T-cell (primary cell): ENCODE measurements around the gene C4BPA. TPM values are rescaled to one million over a fixed set of nuclear protein-coding genes. Genes with fewer than 3 reads are reported as not detected.

Experiments
- ATAC-seq, 4 experiments: fragments of 200-7000 bp in 3 of 4; fragments of 150-1000 bp in 1 of 4; cut with Tn5 transposase; replicated peaks in 1 of 4; 1 replicate in 3 of 4; 2 replicates in 1 of 4; pipeline ENCODE4 v1.10.0; 2021; ENCODE audit warnings: moderate library complexity in 3 of 4, mild to moderate bottlenecking in 2 of 4, moderate number of reproducible peaks in 1 of 4
- CTCF ChIA-PET, 2 donors: fragments of 300-600 bp; sonication (Branson Sonifier 250); formaldehyde crosslinking; loops; one replicate each; lab custom pipeline; 2022; ENCODE audit warnings: antibody characterized with exemption in 2 of 2; lab: Charles Lee
- POLR2A ChIA-PET, 2 donors: fragments of 300-600 bp; sonication (Branson Sonifier 250); formaldehyde crosslinking; loops; one replicate each; lab custom pipeline; 2022; ENCODE audit warnings: antibody characterized with exemption in 2 of 2; lab: Charles Lee
- DNase-seq, 35 experiments: peaks; one replicate each; pipeline versions ENCODE4 v3.0.0 to v3.0.0-alpha.2; 2013 to 2023
- H3K27ac ChIP-seq: one replicate; pipeline ENCODE4 v1.5.1; 2013; ENCODE audit warnings: low read length
- H3K27me3 ChIP-seq, 2 experiments: replicated peaks in 1 of 2; 1 replicate in 1 of 2; 2 replicates in 1 of 2; pipeline versions ENCODE4 v1.6.1 to v1.7.0; 2013; ENCODE audit warnings: low read length in 1 of 2, mixed read lengths in 1 of 2; ENCODE audit not compliant: control insufficient read depth in 2 of 2, insufficient read depth in 2 of 2; ENCODE audit errors: extremely low read depth in 1 of 2
- H3K36me3 ChIP-seq, 2 donors: 1 replicate in 1 of 2; 2 replicates in 1 of 2; pipeline versions ENCODE4 v1.6.1 to v1.7.0; 2013; ENCODE audit warnings: low read length in 1 of 2; ENCODE audit not compliant: control insufficient read depth in 2 of 2, insufficient read depth in 1 of 2; ENCODE audit errors: extremely low read depth in 1 of 2
- H3K4me1 ChIP-seq, 2 experiments: 1 replicate in 1 of 2; 2 replicates in 1 of 2; pipeline versions ENCODE4 v1.6.1 to v1.7.0; 2013; ENCODE audit warnings: low read length in 2 of 2, mixed read lengths in 1 of 2; ENCODE audit not compliant: insufficient read depth in 2 of 2, control insufficient read depth in 1 of 2; ENCODE audit errors: extremely low read depth in 1 of 2
- H3K4me3 ChIP-seq, 2 donors: 1 replicate in 1 of 2; 2 replicates in 1 of 2; pipeline versions ENCODE4 v1.5.1 to v1.7.0; 2013; ENCODE audit warnings: mild to moderate bottlenecking in 2 of 2, low read length in 1 of 2, moderate library complexity in 1 of 2; ENCODE audit not compliant: control insufficient read depth in 1 of 2; ENCODE audit errors: extremely low read depth in 1 of 2
- H3K9me3 ChIP-seq: 2 replicates; pipeline ENCODE4 v1.7.0; 2013
- H3K27ac Mint-ChIP-seq, 2 donors: one replicate each; pipeline ENCODE4 v1.8.0; 2020 to 2021; ENCODE audit warnings: mild to moderate bottlenecking in 2 of 2, mixed read lengths in 2 of 2
- H3K27me3 Mint-ChIP-seq, 2 donors: one replicate each; pipeline ENCODE4 v1.8.0; 2021 to 2022; ENCODE audit warnings: mixed read lengths in 2 of 2
- H3K36me3 Mint-ChIP-seq: one replicate; pipeline ENCODE4 v1.8.0; 2021; ENCODE audit warnings: mixed read lengths
- H3K4me1 Mint-ChIP-seq, 3 donors: one replicate each; pipeline ENCODE4 v1.8.0; 2020 to 2022; ENCODE audit warnings: mixed read lengths in 3 of 3, mild to moderate bottlenecking in 1 of 3
- H3K4me3 Mint-ChIP-seq, 3 donors: one replicate each; pipeline ENCODE4 v1.8.0; 2020 to 2022; ENCODE audit warnings: mild to moderate bottlenecking in 3 of 3, mixed read lengths in 3 of 3, moderate library complexity in 3 of 3
- H3K9me3 Mint-ChIP-seq, 3 donors: one replicate each; pipeline ENCODE4 v1.8.0; 2020 to 2022; ENCODE audit warnings: mixed read lengths in 3 of 3
- WGBS: methylation state at CpG from one replicate; pipeline ENCODE4 v1.1.5; 2013; ENCODE audit warnings: missing lambda C conversion rate; ENCODE audit not compliant: insufficient coverage; 5-methylcytosine and 5-hydroxymethylcytosine counted together
- total RNA-seq, 35 experiments: library from RNA in 6 of 35; stranded (reverse) in 6 of 35; fragments of 120-200 nt in 1 of 35; gene quantifications; one replicate each; pipeline versions ENCODE4 v1.2.1 to v1.2.4 and lab custom pipeline; 2013 to 2026

C4BPA gene
- total RNA-seq (under 1 TPM in 3 of 5 donors, not detected in 2; 0.60 to 0.72 (median 0.70) TPM), total RNA-seq (lab: John Stamatoyannopoulos, UW) (0 to 0.07 (median 0) reads per million in 29 experiments)
- total RNA-seq (2013), result not detected

GRCh38 chr1:207103892-207104373 lies at the start of gene C4BPA:
TSS of gene C4BPA (plus strand) at chr1:207104233. CDS start at chr1:207113026, 8,793 bp downstream.
- H3K4me1 Mint-ChIP-seq, result no peaks in the 10 kb centered on the region
- H3K9me3 Mint-ChIP-seq, result no peaks in the 10 kb centered on the region
- ChIA-PET POLR2A (interaction anchor here in 1 of 2 donors (0.6 kb wide), 1 partner anchor 233 kb away, joined by 8 read pairs; no protein-coding TSS in a partner anchor), CTCF (interaction anchor here in 1 of 2 donors (0.6 kb wide), 1 partner anchor 51 kb away, joined by 3 read pairs; no protein-coding TSS in a partner anchor)
- no peak within 1 kb of the TSS for H3K4me3 ChIP-seq
- H3K36me3 ChIP-seq, result no peaks in the 10 kb centered on the region
- ATAC-seq (no peak), DNase-seq (no peak)
- no peak within 1 kb of the TSS for H3K4me3 Mint-ChIP-seq
- no peak within 1 kb of the TSS for H3K27ac ChIP-seq
- WGBS, result no CpG with 5 or more reads among the region's 7 CpGs
- H3K27ac Mint-ChIP-seq, result no peak within 1 kb of the TSS
- H3K9me3 ChIP-seq, result no peaks in the 10 kb centered on the region
- H3K27me3 Mint-ChIP-seq, result peaks cover 0 to 19% of the 10 kb centered on the region in 2 donors
- no peaks in the 10 kb centered on the region for H3K4me1 ChIP-seq
- H3K36me3 Mint-ChIP-seq, result no peaks in the 10 kb centered on the region
- H3K27me3 ChIP-seq, result peaks cover 0 to 3% of the 10 kb centered on the region in 2 experiments

- no peaks in the 10 kb centered on the region for H3K9me3 Mint-ChIP-seq
- peak overlapping the region in 1 of 2 donors; percentile 66 for H3K27ac Mint-ChIP-seq
- Histone ChIP-seq H3K9me3 (no peaks in the 10 kb centered on the region), H3K36me3 (peaks cover 0 to under 1% of the 10 kb centered on the region in 2 donors), H3K4me3 (no peak overlapping the region), H3K27me3 (peaks cover 0 to 2% of the 10 kb centered on the region in 2 experiments), H3K4me1 (peaks cover 4 to 28% of the 10 kb centered on the region in 2 experiments), H3K27ac (no peak overlapping the region)
- DNase-seq, result no peak
- peak overlapping the region; percentile 94 to 99 (median 99) for H3K4me3 Mint-ChIP-seq
- ChIA-PET CTCF (interaction anchor here in 1 of 2 donors (0.6 kb wide), 1 partner anchor 400 kb away, joined by 3 read pairs; the partner anchor contains the start of gene CR2), POLR2A (no interaction called here)
- H3K36me3 Mint-ChIP-seq, result no peaks in the 10 kb centered on the region
- 43% methylated on average over 1 of the region's 2 CpGs for WGBS
- no peak for ATAC-seq
- H3K4me1 Mint-ChIP-seq, result peaks cover 32 to 44% (median 37%) of the 10 kb centered on the region in 3 donors
- H3K27me3 Mint-ChIP-seq, result no peaks in the 10 kb centered on the region
Observed at GRCh38 chr1:207054491-207054890, 49.5 kb upstream of the C4BPA start.

GRCh38 chr1:207055386-207056001 lies 48.5 kb upstream of the C4BPA start:
- CTCF ChIA-PET, result no interaction called here
- POLR2A ChIA-PET, result interaction anchor here in 1 of 2 donors (0.6 kb wide), 2 partner anchors 171 to 197 kb away, joined by 3 read pairs; no protein-coding TSS in a partner anchor

GRCh38 chr1:207056673-207057072 lies 47.4 kb upstream of the C4BPA start:
- H3K36me3 ChIP-seq, result peaks cover 0 to 2% of the 10 kb centered on the region in 2 donors
- H3K9me3 ChIP-seq, result no peaks in the 10 kb centered on the region
- H3K9me3 Mint-ChIP-seq, result no peaks in the 10 kb centered on the region
- H3K27me3 Mint-ChIP-seq, result no peaks in the 10 kb centered on the region
- H3K36me3 Mint-ChIP-seq, result peaks cover 4% of the 10 kb centered on the region
- no peak overlapping the region for H3K27ac ChIP-seq
- CTCF ChIA-PET, result no interaction called here
- POLR2A ChIA-PET, result no interaction called here
- peaks cover 4 to 16% of the 10 kb centered on the region in 2 experiments for H3K4me1 ChIP-seq
- WGBS, result 75% methylated on average over 3 of the region's 6 CpGs
- DNase-seq, result no peak
- no peak overlapping the region for H3K4me3 Mint-ChIP-seq
- H3K4me1 Mint-ChIP-seq, result peaks cover 24 to 29% (median 25%) of the 10 kb centered on the region in 3 donors
- no peak overlapping the region for H3K27ac Mint-ChIP-seq
- no peak for ATAC-seq
- H3K4me3 ChIP-seq, result no peak overlapping the region
- peaks cover 0 to 2% of the 10 kb centered on the region in 2 experiments for H3K27me3 ChIP-seq

More at GRCh38 chr1:207055386-207056001, 48.5 kb upstream of the C4BPA start:
- Mint-ChIP-seq H3K27me3 (no peaks in the 10 kb centered on the region), H3K4me3 (no peak overlapping the region), H3K9me3 (no peaks in the 10 kb centered on the region), H3K4me1 (peaks cover 24 to 37% (median 33%) of the 10 kb centered on the region in 3 donors), H3K36me3 (no peaks in the 10 kb centered on the region), H3K27ac (no peak overlapping the region)
- ATAC-seq, result no peak
- DNase-seq, result no peak
- whole genome bisulfite sequencing, result no CpG with 5 or more reads among the region's 3 CpGs
- H3K36me3 ChIP-seq, result no peaks in the 10 kb centered on the region
- peaks cover 4 to 27% of the 10 kb centered on the region in 2 experiments for H3K4me1 ChIP-seq
- no peak overlapping the region for H3K4me3 ChIP-seq
- H3K27ac ChIP-seq, result no peak overlapping the region
- peaks cover 0 to 2% of the 10 kb centered on the region in 2 experiments for H3K27me3 ChIP-seq
- no peaks in the 10 kb centered on the region for H3K9me3 ChIP-seq

GRCh38 chr1:207058252-207058651 lies 45.8 kb upstream of the C4BPA start:
- H3K27ac Mint-ChIP-seq, result no peak overlapping the region
- Histone ChIP-seq H3K36me3 (peaks cover under 1 to 2% of the 10 kb centered on the region in 2 donors), H3K27me3 (peaks cover 0 to 2% of the 10 kb centered on the region in 2 experiments), H3K4me1 (peaks cover 0 to 5% of the 10 kb centered on the region in 2 experiments), H3K9me3 (no peaks in the 10 kb centered on the region), H3K4me3 (no peak overlapping the region), H3K27ac (no peak overlapping the region)
- no peaks in the 10 kb centered on the region for H3K27me3 Mint-ChIP-seq
- no peaks in the 10 kb centered on the region for H3K9me3 Mint-ChIP-seq
- no peak for ATAC-seq
- peaks cover 18% of the 10 kb centered on the region for H3K36me3 Mint-ChIP-seq
- CTCF ChIA-PET, result interaction anchor here in 1 of 2 donors (0.6 kb wide), 1 partner anchor 18 kb away, joined by 6 read pairs; no protein-coding TSS in a partner anchor
- peaks cover 9 to 15% (median 11%) of the 10 kb centered on the region in 3 donors for H3K4me1 Mint-ChIP-seq
- DNase-seq, result no peak
- no peak overlapping the region for H3K4me3 Mint-ChIP-seq
- WGBS, result 100% methylated on average over 1 of the region's 4 CpGs
- POLR2A ChIA-PET, result interaction anchor here in 1 of 2 donors (0.7 kb wide), 1 partner anchor 25 kb away, joined by 3 read pairs; the partner anchor contains the start of gene C1orf116
